Neural cell (in vitro differentiated cells): ENCODE data around the gene CA14. TPM values are rescaled to one million over a fixed set of nuclear protein-coding genes. Genes with fewer than 3 reads are reported as not detected.

Experiments
- H2AFZ ChIP-seq: fragments of 200-600, 300-800 bp; sonication (generic), shearing (Covaris generic); 2 replicates; pipeline ENCODE4 v1.6.0; 2014; ENCODE audit warnings: low read depth, mild to moderate bottlenecking, antibody characterized with exemption, low read length, moderate library complexity
- H3F3A ChIP-seq: fragments of 200-600 bp; shearing (Covaris generic); 2 replicates; pipeline ENCODE4 v1.6.1; 2016; ENCODE audit warnings: mild to moderate bottlenecking, moderate library complexity, mixed read lengths, antibody characterized with exemption, low read length; ENCODE audit not compliant: insufficient read depth, poor library complexity, severe bottlenecking
- H3K27ac ChIP-seq: fragments of 200-600, 300-800 bp; sonication (generic), shearing (Covaris generic); 2 replicates; pipeline ENCODE4 v1.5.1; 2014; ENCODE audit warnings: mild to moderate bottlenecking, low read length, moderate library complexity
- H3K27me3 ChIP-seq: fragments of 300-800, 200-600 bp; sonication (generic), shearing (Covaris generic); 2 replicates; pipeline ENCODE4 v1.6.0; 2014; ENCODE audit warnings: mild to moderate bottlenecking, low read depth, low read length, moderate library complexity; ENCODE audit not compliant: insufficient read depth
- H3K36me3 ChIP-seq: fragments of 300-800, 200-600 bp; sonication (generic), shearing (Covaris generic); 2 replicates; pipeline ENCODE4 v1.5.1; 2014; ENCODE audit warnings: mild to moderate bottlenecking, antibody characterized with exemption, low read length, moderate library complexity; ENCODE audit not compliant: insufficient read depth
- H3K4me2 ChIP-seq: fragments of 300-800, 200-600 bp; sonication (generic), shearing (Covaris generic); 2 replicates; pipeline ENCODE4 v1.6.0; 2014; ENCODE audit warnings: mild to moderate bottlenecking, low read length
- H3K4me3 ChIP-seq: fragments of 300-800, 200-600 bp; sonication (generic), shearing (Covaris generic); 2 replicates; pipeline ENCODE4 v1.5.1; 2014; ENCODE audit warnings: mild to moderate bottlenecking, low read length, moderate library complexity
- H3K79me2 ChIP-seq: fragments of 200-600 bp; shearing (Covaris generic); replicated peaks from 2 replicates; pipeline ENCODE4 v1.6.0; 2014; ENCODE audit warnings: mild to moderate bottlenecking, low read length, moderate library complexity; ENCODE audit not compliant: insufficient read depth
- H3K9ac ChIP-seq: fragments of 300-800, 200-600 bp; sonication (generic), shearing (Covaris generic); 2 replicates; pipeline ENCODE4 v1.6.1; 2016; ENCODE audit warnings: mild to moderate bottlenecking, low read length, mixed read lengths
- H3K9me2 ChIP-seq: fragments of 200-600 bp; shearing (Covaris generic); 2 replicates; pipeline ENCODE4 v1.6.1; 2016; ENCODE audit warnings: mild to moderate bottlenecking, low read length, mixed read lengths; ENCODE audit not compliant: insufficient read depth
- H3K9me3 ChIP-seq: fragments of 200-600, 300-800 bp; sonication (generic), shearing (Covaris generic); 2 replicates; pipeline ENCODE4 v1.6.1; 2016; ENCODE audit warnings: mild to moderate bottlenecking, mixed run types, low read length, moderate library complexity, mixed read lengths
- H4K20me1 ChIP-seq: fragments of 200-600 bp; shearing (Covaris generic); 2 replicates; pipeline ENCODE4 v1.6.1; 2016; ENCODE audit warnings: mild to moderate bottlenecking, mixed run types; ENCODE audit not compliant: insufficient read depth
- EP300 ChIP-seq: fragments of 450-650 bp; conservative IDR thresholded peaks from 2 replicates; pipeline ENCODE4 v1.6.1; 2014; ENCODE audit warnings: antibody characterized with exemption, mild to moderate bottlenecking, moderate library complexity; ENCODE audit not compliant: poor library complexity, severe bottlenecking
- EZH2 ChIP-seq: fragments of 200-600, 300-800 bp; shearing (Covaris generic), sonication (generic); IDR thresholded peaks from 2 replicates; pipeline ENCODE4 v1.6.1; 2014; ENCODE audit warnings: antibody characterized with exemption, low read length, borderline replicate concordance, mild to moderate bottlenecking; ENCODE audit not compliant: insufficient read depth, poor library complexity, severe bottlenecking
- MXI1 ChIP-seq: fragments of 450-650 bp; conservative IDR thresholded peaks from 2 replicates; pipeline ENCODE4 v1.6.1; 2014; ENCODE audit warnings: antibody characterized with exemption, mild to moderate bottlenecking; ENCODE audit not compliant: poor library complexity, severe bottlenecking
- POLR2AphosphoS5 ChIP-seq: IDR thresholded peaks from 2 replicates; pipeline ENCODE4 v1.6.1; 2012
- RAD21 ChIP-seq: fragments of 450-650 bp; conservative IDR thresholded peaks from 2 replicates; pipeline ENCODE4 v1.6.1; 2014; ENCODE audit warnings: antibody characterized with exemption, mild to moderate bottlenecking, moderate library complexity
- SMC3 ChIP-seq: fragments of 450-650 bp; conservative IDR thresholded peaks from 2 replicates; pipeline ENCODE4 v1.6.1; 2014; ENCODE audit warnings: antibody characterized with exemption, mild to moderate bottlenecking, moderate library complexity; ENCODE audit not compliant: poor library complexity
- TAF1 ChIP-seq: IDR thresholded peaks from 2 replicates; pipeline ENCODE4 v1.6.1; 2012; ENCODE audit warnings: low read depth
- polyA plus RNA-seq: library from polyadenylated mRNA; depleted of rRNA; stranded (reverse); fragments of >200 nt; gene quantifications from 2 replicates; pipeline ENCODE4 v1.2.3, GENCODE V29; 2014
- TF ChIP-seq, protein P1 (sequence below): IDR thresholded peaks from 2 replicates; pipeline ENCODE4 v1.6.1; 2012; ENCODE audit warnings: borderline replicate concordance
- TF ChIP-seq, protein P2 (sequence below): fragments of 450-650 bp; IDR thresholded peaks from 2 replicates; pipeline ENCODE4 v1.5.1; 2014; ENCODE audit warnings: antibody characterized with exemption, mild to moderate bottlenecking, moderate library complexity; ENCODE audit not compliant: poor library complexity, severe bottlenecking

The CA14 gene
- polyA plus RNA-seq, 1 donor from 2014 or later, result 1.1 TPM

DNA sequence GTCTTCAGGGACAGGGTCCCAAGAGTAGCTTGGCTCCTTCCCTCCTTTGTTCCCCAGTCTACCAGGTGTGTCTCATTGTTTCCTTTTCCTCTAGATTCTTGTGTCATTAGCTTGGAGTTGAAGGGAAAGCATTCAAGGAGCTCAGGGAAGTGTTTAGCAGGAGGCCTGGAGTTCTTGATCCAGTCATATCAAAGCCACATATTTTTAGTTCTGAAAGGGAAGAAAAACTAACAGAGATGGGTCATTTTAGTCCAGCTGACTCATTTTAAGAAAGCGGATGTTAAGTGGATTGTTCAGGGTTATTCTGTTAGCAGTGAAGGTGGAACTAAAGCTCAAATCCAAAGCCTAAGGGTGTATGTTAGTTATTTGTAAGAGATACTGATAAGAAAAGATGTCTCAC lies 15.7 kb downstream of the CA14 start:
- Histone ChIP-seq H3F3A (no peaks in the 10 kb centered on the region), H2AFZ (peak overlapping the region; percentile 4), H3K27ac (no peak overlapping the region), H4K20me1 (no peaks in the 10 kb centered on the region), H3K9me2 (no peaks in the 10 kb centered on the region), H3K9ac (no peak overlapping the region), H3K4me3 (no peak overlapping the region), H3K4me2 (no peak overlapping the region), H3K27me3 (no peaks in the 10 kb centered on the region), H3K9me3 (no peaks in the 10 kb centered on the region), H3K79me2 (peaks cover 5% of the 10 kb centered on the region), H3K36me3 (no peaks in the 10 kb centered on the region)
- no peak for TF ChIP-seq MXI1
- TF ChIP-seq POLR2AphosphoS5, result no peak
- no peak for TF ChIP-seq EZH2
- TF ChIP-seq, protein P1, sequence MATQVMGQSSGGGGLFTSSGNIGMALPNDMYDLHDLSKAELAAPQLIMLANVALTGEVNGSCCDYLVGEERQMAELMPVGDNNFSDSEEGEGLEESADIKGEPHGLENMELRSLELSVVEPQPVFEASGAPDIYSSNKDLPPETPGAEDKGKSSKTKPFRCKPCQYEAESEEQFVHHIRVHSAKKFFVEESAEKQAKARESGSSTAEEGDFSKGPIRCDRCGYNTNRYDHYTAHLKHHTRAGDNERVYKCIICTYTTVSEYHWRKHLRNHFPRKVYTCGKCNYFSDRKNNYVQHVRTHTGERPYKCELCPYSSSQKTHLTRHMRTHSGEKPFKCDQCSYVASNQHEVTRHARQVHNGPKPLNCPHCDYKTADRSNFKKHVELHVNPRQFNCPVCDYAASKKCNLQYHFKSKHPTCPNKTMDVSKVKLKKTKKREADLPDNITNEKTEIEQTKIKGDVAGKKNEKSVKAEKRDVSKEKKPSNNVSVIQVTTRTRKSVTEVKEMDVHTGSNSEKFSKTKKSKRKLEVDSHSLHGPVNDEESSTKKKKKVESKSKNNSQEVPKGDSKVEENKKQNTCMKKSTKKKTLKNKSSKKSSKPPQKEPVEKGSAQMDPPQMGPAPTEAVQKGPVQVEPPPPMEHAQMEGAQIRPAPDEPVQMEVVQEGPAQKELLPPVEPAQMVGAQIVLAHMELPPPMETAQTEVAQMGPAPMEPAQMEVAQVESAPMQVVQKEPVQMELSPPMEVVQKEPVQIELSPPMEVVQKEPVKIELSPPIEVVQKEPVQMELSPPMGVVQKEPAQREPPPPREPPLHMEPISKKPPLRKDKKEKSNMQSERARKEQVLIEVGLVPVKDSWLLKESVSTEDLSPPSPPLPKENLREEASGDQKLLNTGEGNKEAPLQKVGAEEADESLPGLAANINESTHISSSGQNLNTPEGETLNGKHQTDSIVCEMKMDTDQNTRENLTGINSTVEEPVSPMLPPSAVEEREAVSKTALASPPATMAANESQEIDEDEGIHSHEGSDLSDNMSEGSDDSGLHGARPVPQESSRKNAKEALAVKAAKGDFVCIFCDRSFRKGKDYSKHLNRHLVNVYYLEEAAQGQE, result no peak
- TF ChIP-seq EP300, result no peak
- no peak for TF ChIP-seq SMC3
- no peak for TF ChIP-seq TAF1
- TF ChIP-seq, protein P2, sequence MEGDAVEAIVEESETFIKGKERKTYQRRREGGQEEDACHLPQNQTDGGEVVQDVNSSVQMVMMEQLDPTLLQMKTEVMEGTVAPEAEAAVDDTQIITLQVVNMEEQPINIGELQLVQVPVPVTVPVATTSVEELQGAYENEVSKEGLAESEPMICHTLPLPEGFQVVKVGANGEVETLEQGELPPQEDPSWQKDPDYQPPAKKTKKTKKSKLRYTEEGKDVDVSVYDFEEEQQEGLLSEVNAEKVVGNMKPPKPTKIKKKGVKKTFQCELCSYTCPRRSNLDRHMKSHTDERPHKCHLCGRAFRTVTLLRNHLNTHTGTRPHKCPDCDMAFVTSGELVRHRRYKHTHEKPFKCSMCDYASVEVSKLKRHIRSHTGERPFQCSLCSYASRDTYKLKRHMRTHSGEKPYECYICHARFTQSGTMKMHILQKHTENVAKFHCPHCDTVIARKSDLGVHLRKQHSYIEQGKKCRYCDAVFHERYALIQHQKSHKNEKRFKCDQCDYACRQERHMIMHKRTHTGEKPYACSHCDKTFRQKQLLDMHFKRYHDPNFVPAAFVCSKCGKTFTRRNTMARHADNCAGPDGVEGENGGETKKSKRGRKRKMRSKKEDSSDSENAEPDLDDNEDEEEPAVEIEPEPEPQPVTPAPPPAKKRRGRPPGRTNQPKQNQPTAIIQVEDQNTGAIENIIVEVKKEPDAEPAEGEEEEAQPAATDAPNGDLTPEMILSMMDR, result no peak
- no peak for TF ChIP-seq RAD21

DNA sequence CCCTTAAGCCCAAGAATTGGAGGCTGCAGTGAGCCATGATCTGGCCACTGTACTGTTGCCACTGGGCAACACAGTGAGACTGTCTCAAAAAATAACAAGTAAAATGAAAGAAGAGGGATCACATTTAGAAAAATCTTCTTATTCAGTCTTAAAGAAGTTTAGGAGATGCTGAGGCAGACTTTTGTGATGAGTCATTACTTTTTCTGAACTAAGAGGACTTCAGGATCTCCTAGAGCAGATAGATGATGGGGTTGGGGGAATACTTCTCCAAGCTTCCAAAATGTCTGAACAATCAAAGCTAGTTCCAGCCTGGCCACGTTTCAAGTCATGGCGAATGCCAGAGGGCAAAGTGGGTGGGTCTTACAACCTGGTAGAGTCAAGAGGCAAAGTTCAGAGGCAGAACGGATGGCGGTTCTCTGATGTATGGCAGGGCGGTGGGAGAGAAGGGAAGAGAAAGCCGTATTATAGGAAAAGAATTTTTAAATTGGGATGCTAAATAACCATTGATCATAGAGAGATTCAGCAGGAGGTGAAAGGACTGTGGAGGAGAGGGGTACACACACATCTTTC lies 22.6 kb downstream of the CA14 start:
- Histone ChIP-seq H3K4me3 (no peak overlapping the region), H3K36me3 (no peaks in the 10 kb centered on the region), H3K79me2 (no peaks in the 10 kb centered on the region), H3K27me3 (no peaks in the 10 kb centered on the region), H4K20me1 (no peaks in the 10 kb centered on the region), H3F3A (no peaks in the 10 kb centered on the region), H3K9ac (no peak overlapping the region), H3K9me2 (no peaks in the 10 kb centered on the region), H3K9me3 (no peaks in the 10 kb centered on the region), H2AFZ (no peak overlapping the region), H3K4me2 (no peak overlapping the region), H3K27ac (no peak overlapping the region)
- TF ChIP-seq EP300 (no peak), TAF1 (no peak), EZH2 (no peak), SMC3 (no peak), RAD21 (no peak), POLR2AphosphoS5 (no peak), MXI1 (no peak)
- TF ChIP-seq, protein P2, result no peak
- TF ChIP-seq, protein P1, result no peak
